ENCODE data around the gene GTF3C5.

GTF3C5 gene

GRCh38 chr9:133098871-133099270 lies 68.1 kb downstream of the GTF3C5 start:
- peaks cover 5% of the 10 kb centered on the region for H3K79me1 ChIP-seq (ENCODE audit: low read depth, low read length)
- peaks cover 58 to 81% of the 10 kb centered on the region in 2 donors for H3K36me3 ChIP-seq (replicated peaks in 1 of 2; ENCODE audit: control insufficient read depth in 2 of 2, insufficient read depth in 2 of 2, low read length in 2 of 2)
- H2BK12ac ChIP-seq (ENCODE audit: low read length) = no peak overlapping the region
- no peak overlapping the region for H4K8ac ChIP-seq (ENCODE audit: low read depth, low read length)
- no peak overlapping the region for H2AK5ac ChIP-seq (ENCODE audit: low read depth, low read length)
- H2BK15ac ChIP-seq (ENCODE audit: low read length) = no peak overlapping the region
- no peak overlapping the region for H3K27ac ChIP-seq (replicated peaks; ENCODE audit: low read length)
- DNase-seq (ENCODE audit: low spot score) = no peak
- WGBS, 2 donors (ENCODE audit: extremely low coverage in 2 of 2, insufficient read length in 2 of 2, insufficient replicate concordance in 1 of 2) = no CpG with 5 or more reads among the region's 5 CpGs
- no peak overlapping the region for H3K4ac ChIP-seq (ENCODE audit: low read length)
- no peak overlapping the region for H3K4me3 ChIP-seq (ENCODE audit: low read length in 2 of 2)
- no peak overlapping the region for H2AFZ ChIP-seq (ENCODE audit: low read length)
- H3K9ac ChIP-seq (ENCODE audit: low read depth, low read length, poor library complexity) = no peak overlapping the region
- no peak overlapping the region for H3K18ac ChIP-seq (ENCODE audit: low read length)
- H3K4me1 ChIP-seq (ENCODE audit: control insufficient read depth in 2 of 2, insufficient read depth in 1 of 2, low read depth in 1 of 2, low read length in 2 of 2) = no peaks in the 10 kb centered on the region
- H3K9me3 ChIP-seq (replicated peaks in 1 of 2; ENCODE audit: control insufficient read depth in 2 of 2, insufficient read depth in 1 of 2, low read depth in 1 of 2, low read length in 2 of 2) = peaks cover 21 to 37% of the 10 kb centered on the region in 2 donors
- H3K27me3 ChIP-seq (ENCODE audit: control insufficient read depth in 3 of 3, insufficient read depth in 3 of 3, low read depth in 1 of 3, low read length in 3 of 3) = no peaks in the 10 kb centered on the region
- H3K14ac ChIP-seq (ENCODE audit: low read length) = no peak overlapping the region
- no peak overlapping the region for H3K4me2 ChIP-seq (ENCODE audit: insufficient read depth, low read length, poor library complexity, severe bottlenecking)
- H2BK120ac ChIP-seq (ENCODE audit: low read depth, low read length) = no peak overlapping the region
- H3K23ac ChIP-seq (ENCODE audit: low read depth, low read length, poor library complexity) = peak overlapping the region; percentile 12
- H4K91ac ChIP-seq (ENCODE audit: low read depth, low read length, poor library complexity) = no peak overlapping the region
- no peak overlapping the region for H2BK5ac ChIP-seq (ENCODE audit: low read length)

GRCh38 chr9:133099726-133100505 lies 69.1 kb downstream of the GTF3C5 start:
- H3K9ac ChIP-seq (ENCODE audit: low read depth, low read length, poor library complexity) = no peak overlapping the region
- no peak for DNase-seq (ENCODE audit: low spot score)
- no peak overlapping the region for H3K18ac ChIP-seq (ENCODE audit: low read length)
- no peak overlapping the region for H2BK12ac ChIP-seq (ENCODE audit: low read length)
- H3K4me2 ChIP-seq (ENCODE audit: insufficient read depth, low read length, poor library complexity, severe bottlenecking) = no peak overlapping the region
- no peaks in the 10 kb centered on the region for H3K27me3 ChIP-seq (ENCODE audit: control insufficient read depth in 3 of 3, insufficient read depth in 3 of 3, low read depth in 1 of 3, low read length in 3 of 3)
- H2BK120ac ChIP-seq (ENCODE audit: low read depth, low read length) = no peak overlapping the region
- H4K91ac ChIP-seq (ENCODE audit: low read depth, low read length, poor library complexity) = no peak overlapping the region
- no peak overlapping the region for H3K4me3 ChIP-seq (ENCODE audit: low read length in 2 of 2)
- no peak overlapping the region for H3K14ac ChIP-seq (ENCODE audit: low read length)
- no peak overlapping the region for H2BK5ac ChIP-seq (ENCODE audit: low read length)
- H3K23ac ChIP-seq (ENCODE audit: low read depth, low read length, poor library complexity) = no peak overlapping the region
- peaks cover 21 to 34% of the 10 kb centered on the region in 2 donors for H3K9me3 ChIP-seq (replicated peaks in 1 of 2; ENCODE audit: control insufficient read depth in 2 of 2, insufficient read depth in 1 of 2, low read depth in 1 of 2, low read length in 2 of 2)
- H2BK15ac ChIP-seq (ENCODE audit: low read length) = no peak overlapping the region
- no peak overlapping the region for H2AFZ ChIP-seq (ENCODE audit: low read length)
- peaks cover 64 to 92% of the 10 kb centered on the region in 2 donors for H3K36me3 ChIP-seq (replicated peaks in 1 of 2; ENCODE audit: control insufficient read depth in 2 of 2, insufficient read depth in 2 of 2, low read length in 2 of 2)
- H3K79me1 ChIP-seq (ENCODE audit: low read depth, low read length) = peaks cover 5% of the 10 kb centered on the region
- no peak overlapping the region for H3K4ac ChIP-seq (ENCODE audit: low read length)
- H3K27ac ChIP-seq (replicated peaks; ENCODE audit: low read length) = no peak overlapping the region
- no peak overlapping the region for H4K8ac ChIP-seq (ENCODE audit: low read depth, low read length)
- WGBS, 2 donors (ENCODE audit: extremely low coverage in 2 of 2, insufficient read length in 2 of 2, insufficient replicate concordance in 1 of 2) = no CpG with 5 or more reads among the region's 12 CpGs
- no peak overlapping the region for H2AK5ac ChIP-seq (ENCODE audit: low read depth, low read length)
- H3K4me1 ChIP-seq (ENCODE audit: control insufficient read depth in 2 of 2, insufficient read depth in 1 of 2, low read depth in 1 of 2, low read length in 2 of 2) = no peaks in the 10 kb centered on the region

- Histone ChIP-seq H3K18ac (ENCODE audit: low read length) (no peak overlapping the region), H3K4me3 (ENCODE audit: low read length in 2 of 2) (no peak overlapping the region), H3K36me3 (replicated peaks in 1 of 2; ENCODE audit: control insufficient read depth in 2 of 2, insufficient read depth in 2 of 2, low read length in 2 of 2) (peaks cover 69 to 97% of the 10 kb centered on the region in 2 donors), H4K8ac (ENCODE audit: low read depth, low read length) (no peak overlapping the region), H4K91ac (ENCODE audit: low read depth, low read length, poor library complexity) (no peak overlapping the region), H3K14ac (ENCODE audit: low read length) (no peak overlapping the region), H3K4ac (ENCODE audit: low read length) (no peak overlapping the region), H3K27ac (replicated peaks; ENCODE audit: low read length) (no peak overlapping the region), H2BK5ac (ENCODE audit: low read length) (no peak overlapping the region), H3K4me1 (ENCODE audit: control insufficient read depth in 2 of 2, insufficient read depth in 1 of 2, low read depth in 1 of 2, low read length in 2 of 2) (no peaks in the 10 kb centered on the region), H3K23ac (ENCODE audit: low read depth, low read length, poor library complexity) (no peak overlapping the region), H3K4me2 (ENCODE audit: insufficient read depth, low read length, poor library complexity, severe bottlenecking) (no peak overlapping the region), H2BK120ac (ENCODE audit: low read depth, low read length) (no peak overlapping the region), H2BK15ac (ENCODE audit: low read length) (no peak overlapping the region), H3K79me1 (ENCODE audit: low read depth, low read length) (peaks cover 5% of the 10 kb centered on the region), H2BK12ac (ENCODE audit: low read length) (no peak overlapping the region), H2AK5ac (ENCODE audit: low read depth, low read length) (no peak overlapping the region), H2AFZ (ENCODE audit: low read length) (no peak overlapping the region), H3K27me3 (ENCODE audit: control insufficient read depth in 3 of 3, insufficient read depth in 3 of 3, low read depth in 1 of 3, low read length in 3 of 3) (no peaks in the 10 kb centered on the region), H3K9me3 (replicated peaks in 1 of 2; ENCODE audit: control insufficient read depth in 2 of 2, insufficient read depth in 1 of 2, low read depth in 1 of 2, low read length in 2 of 2) (peaks cover 21 to 26% of the 10 kb centered on the region in 2 donors), H3K9ac (ENCODE audit: low read depth, low read length, poor library complexity) (no peak overlapping the region)
- no peak for DNase-seq (ENCODE audit: low spot score)
- WGBS, 2 donors (ENCODE audit: extremely low coverage in 2 of 2, insufficient read length in 2 of 2, insufficient replicate concordance in 1 of 2) = no CpG with 5 or more reads among the region's 13 CpGs
These were observed 69.9 kb downstream of the GTF3C5 start for GRCh38 chr9:133100506-133101355.

Data from neuronal stem cell (in vitro differentiated cells).